GM10847 (cell line): Measurements from ENCODE around the gene SIK3.
A peak's percentile ranks its signal among the peaks of the same experiment; 100 is the strongest.

Experiments
- POLR2A ChIP-seq: IDR thresholded peaks from 2 replicates; pipeline ENCODE4 v1.6.1; 2011; ENCODE audit not compliant: insufficient read length; ENCODE audit errors: extremely low read depth

SIK3 gene

GRCh38 chr11:117098269-117099232 lies at the start of gene SIK3:
SIK3 (minus strand) TSS chr11:117098428; CDS start chr11:117098415, 13 bp downstream.
- TF ChIP-seq POLR2A: peak; percentile 43

- no peak for TF ChIP-seq POLR2A
Measured at GRCh38 chr11:117146521-117146920, 48.3 kb upstream of the SIK3 start.

GRCh38 chr11:117145393-117145761 lies 47.1 kb upstream of the SIK3 start:
- TF ChIP-seq POLR2A: no peak

DNA sequence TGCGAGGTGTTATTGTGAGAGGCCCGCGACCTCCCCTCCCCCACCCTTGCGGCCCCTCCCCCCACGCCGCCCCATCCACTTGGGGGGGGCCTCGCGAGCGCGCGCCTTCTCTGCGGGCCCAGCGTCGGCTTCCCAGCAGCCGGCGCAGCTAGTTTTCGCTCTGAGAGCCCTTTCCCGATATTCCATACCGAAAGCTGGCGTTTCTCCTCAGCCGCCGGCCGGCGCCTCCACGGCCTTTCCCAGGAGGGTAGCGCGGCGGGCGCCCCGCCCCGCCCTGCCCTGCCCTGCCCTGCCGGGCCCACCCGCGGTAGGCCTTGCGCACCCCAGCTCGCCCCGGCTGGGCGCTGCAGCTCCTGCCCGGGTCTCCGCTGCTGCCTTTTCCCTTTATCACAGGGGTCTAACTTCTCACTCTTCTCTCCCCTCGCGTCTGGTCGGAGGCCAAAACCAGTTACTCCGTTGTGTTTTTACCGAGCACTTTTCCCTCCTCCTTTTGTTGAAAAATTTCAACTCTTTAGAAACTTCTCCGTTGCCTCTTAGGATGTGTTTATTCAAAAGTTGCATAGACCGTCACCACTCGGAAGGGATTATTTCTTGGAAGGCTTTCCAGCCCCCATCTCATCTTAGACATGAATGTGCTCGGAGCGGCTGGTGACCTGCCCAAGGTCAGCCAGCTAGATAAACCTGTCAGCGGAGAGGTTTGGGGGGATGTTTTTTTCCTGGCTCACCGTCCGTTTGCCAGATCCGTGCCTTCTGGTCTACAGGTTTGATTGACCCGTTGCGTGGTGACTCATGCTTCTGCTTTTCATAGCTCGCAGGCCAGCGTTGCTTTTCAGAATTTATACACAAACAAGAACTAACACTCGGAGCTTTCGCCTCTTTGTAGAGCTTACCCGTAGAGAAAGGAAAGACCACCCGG lies 46.5 kb upstream of the SIK3 start:
- TF ChIP-seq POLR2A: no peak

- peak; percentile 81 for TF ChIP-seq POLR2A
Measured at GRCh38 chr11:117143871-117144476, 45.7 kb upstream of the SIK3 start, which contains the start of gene PAFAH1B2. PAFAH1B2 (plus strand) TSS chr11:117144287; CDS start chr11:117152448, 8,161 bp downstream.

DNA sequence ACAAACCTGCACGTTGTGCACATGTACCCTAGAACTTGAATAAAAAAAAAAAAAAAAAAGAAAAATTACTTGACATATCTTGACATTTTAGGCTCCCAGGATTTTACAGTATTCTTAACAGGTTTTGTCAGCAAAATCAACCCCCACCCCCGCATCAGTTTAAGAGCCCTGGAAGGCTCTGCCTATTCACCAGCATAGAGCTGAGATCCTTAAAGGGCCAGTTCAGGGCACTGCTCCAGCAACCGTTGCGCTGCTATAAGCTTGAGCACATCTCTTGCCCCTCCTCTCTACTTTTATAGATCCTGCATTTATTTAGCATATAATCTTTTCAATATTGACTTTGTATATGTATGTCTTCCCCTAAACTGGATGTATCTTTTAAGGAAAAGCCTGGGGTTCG lies 45.2 kb upstream of the SIK3 start:
- no peak for TF ChIP-seq POLR2A

- no peak for TF ChIP-seq POLR2A
Measured at GRCh38 chr11:117134431-117134830, 36.2 kb upstream of the SIK3 start.

GRCh38 chr11:117130879-117131278 lies 32.7 kb upstream of the SIK3 start:
- TF ChIP-seq POLR2A: no peak

DNA sequence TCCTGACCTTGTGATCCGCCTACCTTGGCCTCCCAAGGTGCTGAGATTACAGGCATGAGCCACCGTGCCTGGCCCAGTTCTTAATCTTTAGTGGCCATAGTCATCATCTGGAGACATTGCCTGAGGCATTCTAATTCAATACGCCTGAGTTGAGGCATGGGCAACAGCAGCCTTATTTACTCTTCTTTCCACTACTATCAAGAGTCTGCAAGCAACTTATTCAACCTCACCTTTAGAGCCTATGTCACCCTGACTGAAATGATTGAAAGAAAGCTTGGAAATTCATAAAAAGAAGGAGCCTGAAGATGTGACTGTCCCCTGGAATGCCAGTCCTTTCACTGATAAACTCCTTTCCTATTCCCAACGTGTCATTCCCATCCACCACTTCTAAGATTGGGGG lies 30.1 kb upstream of the SIK3 start:
- no peak for TF ChIP-seq POLR2A

GRCh38 chr11:117127171-117127901 lies 29.1 kb upstream of the SIK3 start:
- TF ChIP-seq POLR2A: no peak

DNA sequence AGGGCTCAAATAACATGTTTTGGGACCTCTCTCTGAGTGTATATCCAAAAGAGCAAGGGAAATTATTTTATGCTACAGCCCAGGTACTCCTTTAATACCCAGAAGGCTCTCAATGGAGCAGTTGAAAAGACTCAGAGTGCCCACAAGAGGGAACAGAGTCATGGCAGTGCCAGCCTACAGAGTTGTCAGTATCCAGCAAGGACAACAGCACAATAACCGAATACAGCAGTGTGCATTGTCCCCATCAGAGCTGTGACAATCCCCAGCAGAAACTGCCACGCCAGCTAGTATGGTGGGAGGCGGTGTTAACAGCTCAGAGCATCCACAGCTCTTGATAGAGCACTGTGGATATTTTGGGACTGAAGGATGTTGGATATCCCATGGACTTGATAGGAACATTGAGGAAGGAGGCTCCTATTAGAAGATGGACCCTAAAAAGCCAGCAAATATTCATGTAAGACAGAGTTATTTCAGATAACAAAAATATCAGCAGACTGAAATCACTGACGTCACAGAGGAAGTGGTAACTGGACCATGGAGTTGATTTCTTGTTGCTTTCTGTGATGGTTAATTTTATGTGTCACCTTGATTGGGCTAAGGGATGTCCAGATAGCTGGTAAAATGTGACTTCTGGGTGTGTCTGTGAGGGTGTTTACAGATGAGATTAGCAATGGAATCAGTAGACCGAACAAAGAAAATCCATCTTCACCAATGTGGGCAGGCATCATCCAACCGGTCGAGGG lies 28.2 kb upstream of the SIK3 start:
- TF ChIP-seq POLR2A: no peak

GRCh38 chr11:117122556-117122955 lies 24.3 kb upstream of the SIK3 start:
- TF ChIP-seq POLR2A: no peak

DNA sequence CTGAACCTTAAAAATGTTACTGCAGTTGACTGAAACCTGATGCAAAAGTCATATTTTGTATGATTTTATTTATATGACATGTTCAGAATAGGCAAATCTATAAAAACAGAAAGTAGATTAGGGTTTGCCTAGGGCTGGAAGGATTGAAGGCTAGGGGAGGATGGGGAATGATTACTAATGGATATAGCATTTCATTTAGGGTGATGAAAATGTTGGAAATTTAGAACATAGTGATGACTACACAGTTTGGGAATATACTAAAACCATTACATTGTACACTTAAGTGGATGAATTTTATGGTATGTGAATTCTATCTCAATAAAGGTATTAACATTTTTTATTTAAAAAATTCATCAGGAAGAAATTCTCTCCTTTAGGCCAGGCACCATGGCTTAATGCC lies 22.9 kb upstream of the SIK3 start:
- TF ChIP-seq POLR2A: no peak

GRCh38 chr11:117117681-117118080 lies 19.5 kb upstream of the SIK3 start:
- TF ChIP-seq POLR2A: no peak
